ENCODE measurements around the gene FAM76B.
A peak's percentile ranks its signal among the peaks of the same experiment; 100 is the strongest.
"Not testable (repeated sequence)": the region's sequence is repeated elsewhere in the genome, so short reads cannot be mapped to it uniquely, and the experiment has no call there.

Gene FAM76B

GRCh38 chr11:95789506-95790122 lies at the start of gene FAM76B:
FAM76B (minus strand) TSS chr11:95789782; CDS start chr11:95789478, 304 bp downstream.
- peak; percentile 93 for DNase-seq

DNA sequence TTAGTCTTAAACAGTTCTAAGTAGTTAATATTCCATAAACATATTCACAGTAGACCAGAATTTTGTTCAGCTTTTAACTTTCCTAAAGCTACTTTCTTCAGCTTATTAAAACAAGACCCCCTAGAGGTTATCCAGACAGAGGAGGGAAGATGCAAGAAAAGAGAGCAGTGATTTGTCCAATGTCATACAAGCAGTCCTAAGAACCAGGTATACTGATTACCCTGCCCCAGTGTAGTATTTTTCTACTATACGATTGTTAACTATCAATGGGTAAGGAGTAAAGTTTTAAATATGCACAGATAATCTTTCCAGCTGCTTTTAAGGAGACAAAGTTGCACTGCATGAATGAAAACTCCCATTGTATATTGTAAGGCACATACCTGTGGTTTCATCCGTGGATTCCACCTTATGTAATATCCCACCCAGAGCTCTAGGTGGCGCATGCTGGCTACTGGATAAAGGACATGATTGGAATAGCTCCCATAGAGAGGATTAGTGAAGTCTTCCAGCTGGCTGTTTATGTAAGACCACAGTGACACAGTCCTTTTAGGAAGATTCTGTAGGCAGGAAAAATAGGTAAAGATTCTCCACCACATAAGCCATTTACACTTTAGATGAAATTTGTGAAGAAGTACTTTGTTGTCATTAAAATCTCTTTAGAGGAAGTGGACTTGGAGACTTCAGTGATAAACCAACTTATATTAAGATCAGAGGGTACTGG lies 46.3 kb upstream of the FAM76B start:
- peak; percentile 59 for DNase-seq

GRCh38 chr11:95835351-95835750 lies 45.8 kb upstream of the FAM76B start:
- no peak for DNase-seq

- DNase-seq = no peak
Measured at GRCh38 chr11:95833378-95833777, 43.8 kb upstream of the FAM76B start.

GRCh38 chr11:95832763-95833162 lies 43.2 kb upstream of the FAM76B start:
- DNase-seq = no peak

GRCh38 chr11:95831198-95831883 lies 41.8 kb upstream of the FAM76B start:
- DNase-seq = no peak

DNA sequence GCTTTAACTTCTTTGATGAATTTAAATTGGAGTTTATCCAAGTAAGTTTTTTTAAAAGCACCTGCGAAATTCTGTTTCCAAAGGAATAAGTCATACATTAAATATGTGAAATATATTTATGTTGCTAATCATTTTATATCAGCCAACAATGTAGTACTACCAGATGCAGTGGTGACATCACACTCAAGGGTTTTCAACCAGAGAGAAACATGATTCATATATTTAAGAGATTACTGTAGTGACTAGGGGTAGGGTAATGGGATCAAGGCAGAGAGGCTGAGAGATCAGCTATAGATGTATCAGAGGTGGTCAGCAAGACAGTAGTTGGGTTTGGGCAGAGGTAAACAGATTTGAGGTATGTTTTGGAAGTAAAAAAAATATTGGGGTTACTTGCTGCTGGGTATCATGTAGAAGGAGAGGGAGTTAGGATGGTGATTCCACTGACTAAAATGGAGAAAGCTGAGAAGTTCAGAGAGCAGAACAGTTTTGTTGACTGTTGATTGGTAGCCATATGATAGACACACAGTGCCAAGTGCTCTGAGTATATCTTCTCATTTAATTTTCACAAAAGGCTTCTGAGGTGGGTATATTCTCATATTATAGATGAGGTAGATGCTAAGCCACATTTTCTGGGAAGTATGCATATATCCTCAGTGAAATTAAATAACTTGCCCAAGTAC lies 40.1 kb upstream of the FAM76B start:
- no peak for DNase-seq

DNA sequence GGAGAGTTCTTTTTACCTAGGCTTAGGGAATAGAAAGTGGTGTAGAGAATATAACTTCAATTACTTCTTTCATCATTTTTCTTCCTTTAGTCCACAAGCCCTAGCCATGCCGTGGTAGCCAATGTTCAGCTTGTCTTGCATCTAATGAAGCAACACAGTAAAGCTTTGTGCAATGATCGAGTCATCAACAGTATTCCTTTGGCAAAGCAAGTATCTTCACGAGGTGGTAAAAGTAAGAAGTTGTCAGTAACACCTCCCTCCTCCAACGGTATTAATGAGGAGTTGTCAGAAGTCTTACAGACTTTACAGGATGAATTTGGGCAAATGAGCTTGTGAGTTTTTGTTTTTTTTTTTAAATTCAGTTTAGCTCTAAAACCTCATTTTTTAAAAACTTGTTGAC lies 38.1 kb upstream of the FAM76B start:
- no peak for DNase-seq

- DNase-seq = no peak
Measured at GRCh38 chr11:95821640-95822039, 32.1 kb upstream of the FAM76B start.

- DNase-seq = no peak
Measured at GRCh38 chr11:95816037-95816436, 26.5 kb upstream of the FAM76B start.

- not testable (repeated sequence) for DNase-seq
Measured at GRCh38 chr11:95811052-95811451, 21.5 kb upstream of the FAM76B start.

- DNase-seq = not testable (repeated sequence)
Measured at GRCh38 chr11:95806464-95806863, 16.9 kb upstream of the FAM76B start.

DNA sequence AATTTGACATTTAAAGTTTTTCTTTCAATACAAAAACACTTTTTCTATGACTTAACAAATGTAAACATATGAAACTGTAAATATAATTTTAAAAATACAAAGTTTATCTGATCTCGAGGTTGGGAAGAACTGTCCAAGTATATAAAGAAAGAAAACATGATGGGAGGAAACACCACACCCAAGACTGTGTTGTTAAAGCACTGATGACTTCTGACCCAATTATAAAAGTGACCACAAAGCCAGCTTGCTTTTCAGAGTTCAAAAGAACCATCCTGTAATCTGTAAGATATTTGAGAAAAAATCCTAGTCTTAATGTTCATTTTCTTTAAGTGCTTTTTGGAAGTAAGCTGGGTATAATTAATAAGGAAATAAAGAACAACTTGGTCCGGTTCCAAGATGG lies 16.3 kb upstream of the FAM76B start:
- no peak for DNase-seq

- DNase-seq = no peak
Measured at GRCh38 chr11:95803973-95804372, 14.4 kb upstream of the FAM76B start.

GRCh38 chr11:95802806-95803205 lies 13.2 kb upstream of the FAM76B start:
- DNase-seq = no peak

DNA sequence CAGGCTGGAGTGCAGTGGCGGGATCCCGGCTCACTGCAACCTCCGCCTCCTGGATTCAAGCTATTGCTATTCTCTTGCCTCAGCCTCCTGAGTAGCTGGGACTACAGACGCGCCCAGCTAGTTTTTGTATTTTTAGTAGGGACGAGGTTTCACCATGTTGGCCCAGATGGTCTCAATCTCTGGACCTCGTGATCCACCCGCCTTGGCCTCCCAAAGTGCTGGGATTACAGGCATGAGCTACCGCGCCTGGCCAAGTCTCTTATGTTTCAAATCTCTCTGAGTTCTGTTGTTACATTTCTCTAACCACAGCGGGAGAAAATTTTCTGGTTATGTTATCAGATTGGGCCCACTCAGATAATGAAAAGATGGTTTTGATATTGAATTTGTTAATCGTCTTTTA lies 10.9 kb upstream of the FAM76B start:
- no peak for DNase-seq

- no peak for DNase-seq
Measured at GRCh38 chr11:95799546-95799945, 10.0 kb upstream of the FAM76B start.

DNA sequence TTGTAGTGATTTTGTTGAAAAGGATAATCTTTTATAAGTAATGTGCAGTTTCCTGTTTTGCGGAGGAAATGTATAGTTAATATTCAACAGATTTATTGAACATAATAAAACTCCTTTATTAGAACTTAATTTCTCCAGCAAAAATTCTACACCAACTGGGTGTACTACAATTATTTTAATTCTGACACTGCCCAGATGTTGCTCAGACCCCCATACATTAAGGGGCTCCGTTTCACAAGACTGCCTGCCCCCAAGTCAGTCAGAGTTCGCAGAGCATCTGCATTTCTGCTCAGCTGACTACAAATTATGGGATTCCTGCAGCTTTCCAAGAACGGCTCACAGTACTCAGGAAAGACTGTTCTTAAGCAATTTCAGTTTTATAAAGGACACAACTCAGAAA lies 6.9 kb upstream of the FAM76B start:
- DNase-seq = no peak

- DNase-seq = peak; percentile 87
Measured at GRCh38 chr11:95795627-95796295, 6.2 kb upstream of the FAM76B start.

- DNase-seq = no peak
Measured at GRCh38 chr11:95794086-95794485, 4.5 kb upstream of the FAM76B start.

DNA sequence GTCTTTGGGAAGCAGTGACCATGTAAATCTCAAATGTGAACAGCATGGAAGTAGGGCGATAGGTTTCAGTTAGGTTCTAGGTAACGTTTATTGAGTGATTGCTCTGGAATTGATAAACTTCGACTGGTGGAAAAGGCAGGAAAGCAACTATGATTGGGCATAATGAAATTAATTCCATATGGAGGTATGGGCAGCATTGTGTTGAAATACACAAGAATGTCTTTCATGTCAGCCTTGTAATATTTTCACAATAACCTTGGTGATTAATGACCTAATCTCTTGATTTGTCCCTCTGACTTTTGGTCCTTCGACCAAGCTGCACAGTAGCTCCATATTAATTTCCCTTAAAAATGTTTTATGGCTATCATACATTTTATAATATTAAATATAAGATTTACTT lies 3.5 kb upstream of the FAM76B start:
- DNase-seq = no peak

- no peak for DNase-seq
Measured at GRCh38 chr11:95792700-95793099, 3.1 kb upstream of the FAM76B start.

DNA sequence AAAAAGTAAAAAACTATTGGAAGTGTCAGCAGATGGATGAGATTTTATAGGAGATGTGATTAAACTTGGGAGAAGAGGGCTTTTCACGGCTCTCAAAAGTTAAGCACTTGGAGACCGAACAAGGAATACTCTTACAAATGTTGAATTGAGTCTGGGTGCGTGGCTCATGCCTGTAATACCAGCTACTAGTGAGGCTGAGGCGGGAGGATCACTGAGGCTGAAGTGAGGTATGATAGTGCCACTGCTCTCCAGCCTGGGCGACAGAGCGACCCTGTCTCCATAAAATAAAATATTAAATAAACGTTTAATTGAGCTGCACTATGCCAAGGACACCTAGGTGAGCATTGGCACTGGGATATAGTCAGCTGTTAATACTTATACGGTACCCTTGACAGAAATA lies 2.6 kb upstream of the FAM76B start:
- no peak for DNase-seq
